Hippocampal formation (tissue), 2 donors: ENCODE data around the gene SMIM35.

Experiments
- DNase-seq, 2 donors: peaks; one replicate each; lab custom pipeline; 2025; lab: John Stamatoyannopoulos, UW

SMIM35 gene

DNA sequence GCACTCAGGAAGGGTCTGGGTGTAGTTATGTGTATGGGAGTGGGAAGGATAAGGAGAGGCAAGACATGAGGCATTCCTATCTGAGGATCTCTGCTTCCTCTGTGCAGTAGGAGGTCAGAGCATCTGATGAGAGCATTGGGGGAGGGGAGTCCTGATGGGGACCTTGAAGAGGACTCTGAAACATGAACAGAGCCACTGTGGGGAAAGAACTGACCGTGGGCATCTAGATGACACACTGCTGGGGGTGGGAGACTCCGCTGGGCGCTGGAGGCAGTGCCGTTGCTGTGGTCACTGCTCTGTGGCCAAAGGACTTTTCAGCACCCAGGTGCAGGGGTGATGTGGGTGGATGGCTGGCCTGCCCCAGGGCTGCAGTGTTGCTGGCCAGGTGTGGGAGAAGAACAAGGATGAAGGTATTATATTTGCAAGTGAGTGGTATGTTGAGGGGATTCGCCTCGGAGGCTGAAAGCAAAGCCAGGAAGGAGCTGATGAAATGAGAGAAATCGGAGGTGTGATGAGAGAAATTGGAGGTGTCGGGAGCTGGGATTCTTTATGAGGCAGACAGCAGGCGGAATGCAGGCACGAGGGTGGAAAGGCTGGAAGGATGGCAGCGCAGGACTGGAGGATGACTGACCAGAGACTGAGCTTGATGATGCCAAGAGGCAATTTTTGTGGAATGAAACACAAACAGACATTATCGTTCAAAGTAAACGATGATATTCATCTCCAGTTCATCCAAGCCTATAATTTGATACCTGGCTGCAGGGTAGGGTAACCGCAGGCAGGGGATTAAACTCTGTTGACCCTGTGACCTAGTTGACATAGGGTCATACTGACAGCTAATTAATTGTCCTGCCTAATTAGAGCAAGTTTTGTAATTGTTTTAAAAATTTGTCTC lies 29.3 kb downstream of the SMIM35 start:
- DNase-seq = no peak

DNA sequence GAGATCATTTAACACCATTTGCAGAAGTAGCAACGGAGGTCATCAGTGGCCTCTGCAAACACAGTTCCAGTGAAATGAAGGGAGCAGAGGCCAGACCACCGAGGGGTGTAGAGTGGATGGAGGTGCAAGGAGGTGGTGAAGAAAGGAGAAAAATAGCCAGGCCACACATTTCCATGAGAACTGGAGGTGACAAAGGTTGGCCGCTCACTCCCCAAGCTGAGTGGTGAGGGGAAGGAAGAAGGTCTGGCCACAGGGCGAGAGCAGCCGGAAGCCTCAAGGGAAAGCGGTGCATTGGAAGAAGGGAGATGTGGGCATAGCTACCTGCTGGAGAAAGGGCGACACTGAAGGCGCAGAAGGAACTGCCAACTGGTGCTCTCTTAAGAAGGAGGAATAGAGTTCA lies 30.0 kb downstream of the SMIM35 start:
- no peak for DNase-seq

DNA sequence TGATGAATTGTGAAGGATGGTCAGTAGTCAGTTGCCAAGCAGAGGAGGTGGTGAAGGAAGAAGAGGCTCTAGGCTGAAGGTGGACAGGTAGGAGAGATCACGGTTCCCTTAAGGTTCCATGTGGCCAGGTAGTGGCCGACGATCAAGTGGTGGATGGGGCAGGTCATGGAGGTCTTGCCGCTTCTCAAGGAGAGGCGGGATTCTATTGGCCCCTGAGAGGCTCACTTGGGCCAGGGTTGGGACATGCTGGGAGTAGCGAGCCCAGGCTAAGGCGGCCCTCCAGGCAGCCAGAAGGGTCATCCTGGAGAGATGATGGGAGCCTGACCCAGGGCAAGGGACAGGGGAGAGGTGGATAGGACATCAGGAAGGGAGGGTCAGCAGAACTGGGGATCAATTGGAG lies 30.8 kb downstream of the SMIM35 start:
- no peak for DNase-seq

DNA sequence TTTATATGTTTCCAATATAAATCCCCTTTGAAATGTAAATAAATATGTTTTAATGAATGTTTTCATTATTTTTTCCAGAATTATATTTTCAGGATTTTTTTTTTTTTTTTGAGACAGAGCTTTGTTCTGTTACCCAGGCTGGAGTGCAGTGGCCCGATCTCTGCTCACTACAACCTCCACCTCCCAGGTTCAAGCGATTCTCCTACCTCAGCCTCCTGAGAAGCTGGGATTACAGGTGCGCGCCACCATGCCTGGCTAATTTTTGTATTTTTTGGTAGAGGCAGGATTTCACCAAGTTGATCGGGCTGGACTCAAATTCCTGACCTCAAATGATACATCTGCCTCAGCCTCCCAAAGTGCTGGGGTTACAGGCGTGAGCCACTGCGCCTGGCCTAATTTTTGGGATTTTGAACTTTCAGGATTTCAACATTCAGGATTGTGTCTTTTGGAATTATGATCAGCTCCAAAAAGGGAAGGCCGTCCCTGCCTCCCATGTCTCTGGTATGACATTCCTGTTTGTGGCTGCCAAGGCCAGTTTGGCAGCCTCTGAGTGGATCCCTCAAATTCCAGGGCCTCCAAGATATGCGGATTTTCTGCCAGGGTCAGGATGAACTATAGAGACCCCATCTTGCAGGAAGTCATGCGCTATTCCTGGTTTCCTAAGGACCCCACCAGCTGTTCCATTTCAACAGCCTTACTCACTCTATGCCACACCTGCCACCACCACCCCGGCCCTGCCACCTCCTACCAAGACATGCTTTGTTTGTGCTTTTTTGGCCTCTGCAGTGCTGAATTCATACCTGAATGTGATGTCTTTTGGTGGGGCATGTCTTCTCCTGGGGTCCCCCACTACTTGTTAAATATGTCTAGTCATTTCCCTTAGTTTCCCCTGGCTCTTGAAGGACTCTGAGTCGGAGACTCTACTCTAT lies 31.8 kb downstream of the SMIM35 start:
- DNase-seq = no peak

DNA sequence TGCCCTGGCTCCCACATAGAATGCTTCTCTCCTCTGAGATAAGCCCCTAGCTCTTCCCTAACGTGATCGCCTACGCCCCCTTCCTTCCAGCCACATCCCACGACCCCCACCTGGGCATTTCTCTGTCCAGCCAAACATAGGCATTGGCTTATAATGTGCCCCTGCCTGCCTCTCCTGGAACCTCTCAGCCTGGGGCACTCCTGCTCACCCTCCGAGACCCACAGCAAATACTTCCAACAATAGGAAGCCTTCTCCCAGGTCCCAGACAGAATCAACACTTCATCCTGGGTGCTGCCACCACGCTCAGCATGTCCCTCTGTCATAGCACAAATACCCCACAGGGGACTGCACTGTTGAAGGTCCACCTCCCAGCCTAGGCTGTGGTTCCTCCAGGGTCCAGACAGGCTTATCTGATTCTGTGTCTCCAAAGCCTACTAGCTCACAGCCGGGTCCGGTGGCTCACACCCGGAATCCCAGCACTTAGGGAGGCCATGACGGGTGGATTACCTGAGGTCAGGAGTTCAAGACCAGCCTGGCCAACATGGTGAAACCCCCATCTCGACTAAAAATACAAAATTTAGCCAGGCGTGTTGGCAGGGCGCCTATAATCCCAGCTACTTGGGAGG lies 34.1 kb downstream of the SMIM35 start:
- no peak for DNase-seq

DNA sequence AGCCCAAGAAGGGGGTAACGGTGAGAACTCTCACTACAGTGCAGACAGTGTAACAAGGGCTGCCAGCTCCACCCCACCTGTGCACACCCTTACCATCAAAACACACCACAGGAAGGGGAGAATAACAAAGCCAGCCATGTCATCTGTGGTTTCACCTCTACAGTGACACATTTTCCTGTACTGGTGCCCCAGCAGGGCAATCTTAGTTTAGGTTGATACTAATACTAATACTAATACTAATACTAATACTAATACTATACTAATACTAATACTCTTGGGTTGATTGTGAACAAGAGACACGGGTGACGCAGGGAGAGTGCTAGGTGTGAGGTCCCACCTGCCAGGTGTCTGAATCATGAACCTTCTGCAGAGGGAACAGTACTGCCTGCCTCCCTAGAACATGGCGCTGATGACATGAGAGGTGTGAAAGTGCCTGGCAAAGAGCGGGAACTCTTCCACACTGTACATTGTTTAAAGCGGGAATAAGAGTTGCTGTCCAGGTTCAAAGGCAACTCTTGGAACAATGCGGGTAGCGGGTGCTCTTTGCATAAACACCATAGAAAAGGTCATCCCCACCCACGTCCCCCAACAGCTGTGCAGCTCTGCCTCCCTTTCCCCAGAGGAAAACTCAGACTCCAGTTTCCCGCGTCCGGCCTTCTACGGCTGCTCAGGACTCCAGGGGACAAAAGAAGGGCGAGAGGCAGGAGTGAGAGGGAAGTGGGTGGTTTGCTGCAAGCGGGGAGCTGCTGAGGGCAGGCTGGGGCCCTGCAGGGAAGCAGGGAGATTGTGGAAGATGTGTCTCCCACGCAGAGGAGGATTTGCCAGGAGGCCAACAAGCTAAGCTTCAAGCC lies 34.9 kb downstream of the SMIM35 start:
- no peak for DNase-seq

DNA sequence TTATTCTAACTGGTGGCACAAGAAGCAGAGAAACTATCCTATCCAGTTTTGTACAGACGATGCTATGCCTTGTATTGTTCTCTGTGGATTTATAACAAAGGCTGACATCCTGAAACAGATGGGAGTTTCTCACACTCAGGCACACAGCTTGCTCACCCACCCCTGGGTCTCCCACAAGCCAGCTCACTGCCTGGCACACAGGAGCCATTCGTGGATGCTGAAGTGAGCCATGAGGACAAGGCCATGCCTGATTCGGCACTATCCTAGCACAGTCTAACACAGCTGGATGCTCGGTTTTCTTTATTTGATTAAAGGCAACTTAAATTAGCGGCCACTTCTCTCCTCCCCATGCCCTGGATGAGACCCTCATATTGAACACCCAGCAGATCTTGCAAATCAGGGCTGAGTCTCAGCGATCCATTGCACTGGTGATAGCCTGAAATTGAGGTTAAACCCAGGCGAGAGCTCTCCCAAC lies 35.6 kb downstream of the SMIM35 start:
- peak in 1 of 2 donors; percentile 9 for DNase-seq

DNA sequence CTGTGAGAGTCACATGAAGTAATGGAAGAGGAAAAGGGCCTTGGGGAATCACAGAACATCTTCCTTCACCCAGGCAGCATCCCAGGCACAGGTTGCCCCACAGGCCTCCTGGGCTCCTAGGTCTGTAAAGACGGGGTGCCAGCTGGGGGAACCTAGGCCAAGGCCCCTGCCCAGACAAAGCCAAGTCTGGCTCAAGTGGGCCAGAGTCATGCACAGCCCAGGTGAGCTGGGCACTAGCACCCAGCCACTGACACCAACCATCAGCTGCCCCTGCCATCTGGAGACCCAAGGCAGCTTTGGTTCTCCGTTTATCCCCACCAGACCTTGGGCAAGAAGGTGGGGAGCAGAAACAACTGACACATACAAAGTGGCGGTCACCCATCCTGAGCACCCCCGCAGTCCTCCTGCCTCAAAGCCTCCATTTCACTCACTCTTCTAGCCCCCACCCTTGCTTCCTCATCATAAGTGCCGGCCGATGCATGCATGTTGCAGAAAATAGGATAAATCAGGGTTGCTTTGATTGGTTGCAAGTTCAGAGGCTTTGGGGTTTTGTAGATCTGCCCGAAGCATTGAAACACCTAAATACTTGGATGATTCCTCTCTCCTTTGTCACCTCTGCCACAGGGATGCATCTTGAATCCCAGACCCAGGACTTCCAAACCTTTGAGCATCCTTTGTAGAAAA lies 36.4 kb downstream of the SMIM35 start:
- no peak for DNase-seq

DNA sequence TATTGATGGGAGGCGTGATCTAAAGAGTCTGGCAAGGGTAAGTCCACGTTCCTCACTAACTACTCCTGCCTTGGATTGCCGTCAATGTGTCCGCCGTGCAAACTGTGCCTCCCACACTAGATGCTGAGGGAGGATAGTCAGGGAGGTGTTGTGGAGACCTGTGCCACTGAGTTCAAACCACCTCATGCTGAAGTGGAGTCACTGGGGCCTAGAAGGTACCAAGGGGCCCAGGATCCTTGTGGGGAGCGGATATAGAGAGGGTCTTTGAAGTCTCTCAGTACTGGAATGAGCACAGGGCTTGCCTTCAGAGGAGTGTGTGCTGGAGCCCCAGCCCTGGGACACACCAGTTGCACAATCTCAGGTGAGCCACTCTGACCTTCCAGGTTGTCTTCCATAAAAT lies 37.0 kb downstream of the SMIM35 start:
- DNase-seq = no peak

DNA sequence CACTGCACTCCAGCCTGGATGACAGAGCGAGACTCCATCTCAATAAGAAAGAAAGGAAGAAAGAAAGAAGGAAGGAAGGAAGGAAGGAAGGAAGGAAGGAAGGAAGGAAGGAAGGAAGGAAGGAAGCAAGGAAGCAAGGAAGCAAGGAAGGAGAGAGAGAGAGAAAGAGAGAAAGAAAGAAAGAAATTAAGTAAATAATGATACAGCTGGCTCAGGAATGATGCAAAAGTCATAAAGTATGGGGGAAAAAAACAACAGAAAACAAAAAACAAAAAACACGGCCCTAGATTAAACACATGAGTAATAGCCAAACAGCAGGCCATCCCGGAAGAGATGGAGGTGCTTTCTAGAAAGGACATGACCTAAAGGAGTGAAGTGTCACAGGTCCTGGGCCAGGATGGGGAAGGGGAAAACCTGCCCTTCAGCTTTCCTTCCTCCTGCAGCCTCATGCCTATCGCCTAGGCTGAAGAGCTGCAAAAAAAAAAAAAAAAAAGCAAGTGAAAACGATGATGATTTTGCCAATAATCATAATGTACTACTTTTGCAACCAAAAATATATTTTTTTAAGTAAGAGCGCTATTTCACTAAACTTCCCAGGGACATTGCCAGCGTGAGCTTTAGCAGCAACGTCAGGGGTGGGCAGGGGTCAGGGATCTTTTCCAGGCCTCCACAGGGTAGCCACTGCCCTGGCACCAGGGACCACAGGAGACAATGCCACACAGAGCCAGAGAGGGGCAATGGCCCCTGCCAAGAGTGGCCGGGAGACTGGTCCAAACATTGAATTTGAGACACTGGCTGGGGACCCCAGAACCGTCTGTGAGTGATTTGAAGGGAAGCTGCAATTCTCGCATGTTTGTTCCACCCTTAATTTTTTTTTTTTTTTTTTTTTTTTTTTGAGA lies 38.0 kb downstream of the SMIM35 start:
- no peak for DNase-seq

DNA sequence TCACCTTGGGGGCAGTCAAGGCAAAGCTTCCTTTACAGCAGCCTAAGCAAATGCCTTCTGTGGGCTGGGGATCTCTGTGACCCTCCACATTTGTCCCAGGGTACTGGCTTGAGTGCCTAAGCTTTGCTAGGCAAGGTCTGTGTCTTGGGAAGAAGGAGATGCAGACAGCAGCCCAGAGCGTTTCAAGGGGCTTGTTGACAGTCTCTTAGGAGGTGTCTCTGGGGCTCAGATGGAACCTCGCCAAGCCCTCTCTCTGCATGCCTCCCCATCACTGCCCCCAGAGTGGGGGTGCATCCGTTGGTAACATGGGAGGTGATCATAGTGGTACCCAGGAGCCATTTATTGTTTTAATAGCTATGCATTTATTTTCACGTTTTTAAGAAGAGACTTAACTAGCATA lies 39.0 kb downstream of the SMIM35 start:
- no peak for DNase-seq

DNA sequence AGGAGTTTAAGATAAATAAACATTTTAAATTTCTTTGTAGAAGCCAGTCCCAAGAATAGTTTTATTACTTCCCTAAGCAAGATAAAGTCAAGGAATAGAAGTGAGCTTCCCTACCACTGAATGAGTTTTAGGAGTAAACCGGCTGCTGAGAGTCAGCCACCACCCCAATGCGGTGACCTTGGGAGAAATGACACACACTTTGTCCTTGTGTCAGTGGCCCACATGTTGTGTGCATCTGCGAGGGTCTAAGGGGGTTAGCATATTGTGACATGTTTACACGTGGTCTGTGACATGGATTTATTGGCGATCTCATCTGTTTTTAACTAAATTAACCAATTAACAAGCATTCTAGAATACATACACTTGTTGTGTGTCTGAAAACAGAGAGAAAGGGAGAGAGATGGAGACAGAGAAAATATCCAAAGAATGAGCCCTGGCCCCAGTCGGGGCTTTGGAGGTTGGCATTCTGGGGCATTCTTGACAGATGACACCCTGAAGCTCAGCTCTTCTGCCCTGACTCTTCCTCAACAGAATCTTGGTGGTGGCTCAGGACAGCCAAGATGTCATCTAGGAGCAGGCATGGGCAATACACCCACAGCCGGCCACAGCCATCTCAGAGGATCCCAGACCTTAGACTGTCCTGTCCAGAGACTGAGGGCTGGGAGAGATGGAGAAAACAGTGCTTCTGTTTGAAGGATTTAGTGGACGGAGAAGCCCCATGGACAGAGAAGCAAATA lies 39.6 kb downstream of the SMIM35 start:
- DNase-seq = no peak

DNA sequence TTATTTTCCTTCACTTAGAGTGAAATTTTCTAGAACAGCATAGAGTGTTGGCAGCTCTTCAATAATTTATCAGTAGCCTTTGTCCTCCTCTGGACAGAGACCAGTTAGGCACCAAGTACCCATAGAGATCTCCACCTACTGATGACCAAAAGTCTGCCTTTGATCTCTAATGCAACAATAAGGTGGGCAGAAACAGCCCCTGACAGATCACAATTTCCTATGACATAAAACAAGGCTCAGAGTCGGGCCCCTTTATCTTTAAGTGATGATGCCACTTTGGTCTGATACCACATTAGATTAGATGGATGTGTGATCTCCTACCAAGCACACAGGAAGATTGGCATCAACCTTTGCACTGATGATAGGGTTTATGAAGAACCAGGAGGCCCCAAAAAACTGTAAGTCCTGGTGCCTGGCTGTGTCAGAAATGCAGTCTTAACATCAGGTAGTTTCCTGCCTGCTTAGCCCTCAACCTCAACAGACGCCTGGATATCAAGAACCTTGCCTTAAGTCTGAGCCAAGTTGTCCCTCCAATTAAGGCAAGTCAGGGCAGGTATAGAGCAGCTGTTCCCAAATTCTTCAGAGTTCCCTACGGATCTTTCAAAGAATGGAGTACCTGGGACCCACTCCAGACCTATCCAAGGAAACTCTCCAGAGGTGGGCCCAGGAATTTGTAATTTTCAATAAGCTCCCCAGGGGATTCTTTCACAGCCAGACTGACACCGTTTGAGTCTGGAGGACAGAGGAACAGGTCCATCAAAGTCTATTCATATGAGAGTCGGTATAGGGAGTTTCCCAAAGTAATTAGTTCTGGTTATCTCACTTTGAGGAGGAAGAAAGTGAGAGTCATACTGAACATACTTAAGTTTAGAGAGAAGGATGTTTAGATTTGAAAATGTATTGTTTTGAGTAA lies 40.5 kb downstream of the SMIM35 start:
- peak in 1 of 2 donors; percentile 24 for DNase-seq

DNA sequence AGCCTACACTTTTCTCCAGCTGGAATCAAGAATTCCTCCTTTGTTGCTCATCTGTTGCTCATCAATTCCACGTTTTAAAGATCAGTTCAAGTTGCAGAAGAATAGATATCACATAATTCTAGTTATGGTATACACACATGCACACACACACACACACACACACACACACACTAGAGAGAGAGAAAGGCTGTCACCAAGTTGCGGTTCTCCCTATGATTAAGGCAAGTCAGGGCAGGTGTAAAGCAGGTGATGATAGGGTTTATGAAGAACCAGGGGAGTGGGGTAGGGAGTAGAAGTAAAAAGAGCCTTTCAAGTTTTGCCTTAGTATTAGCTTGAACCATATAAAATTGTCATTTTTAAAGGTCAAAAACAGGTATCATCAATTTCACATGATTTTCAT lies 41.6 kb downstream of the SMIM35 start:
- DNase-seq = no peak

DNA sequence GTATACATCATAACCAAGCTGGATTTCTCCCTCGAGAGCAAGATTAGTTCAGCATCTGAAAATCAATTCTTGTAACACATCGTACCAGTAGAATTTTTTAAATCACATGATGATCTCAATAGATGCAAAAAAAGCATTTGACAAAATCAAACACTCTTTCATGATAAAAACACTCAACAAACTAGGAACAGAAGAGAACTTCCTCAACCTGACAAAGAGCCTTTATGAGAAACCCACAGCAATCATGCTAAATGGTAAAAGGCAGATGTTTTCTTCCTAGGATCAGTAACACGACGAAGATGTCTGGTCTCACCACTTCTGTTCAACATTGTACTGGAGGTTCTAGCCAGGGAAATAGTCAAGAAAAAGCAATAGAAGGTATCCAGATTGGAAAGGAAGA lies 44.0 kb downstream of the SMIM35 start:
- no peak for DNase-seq

DNA sequence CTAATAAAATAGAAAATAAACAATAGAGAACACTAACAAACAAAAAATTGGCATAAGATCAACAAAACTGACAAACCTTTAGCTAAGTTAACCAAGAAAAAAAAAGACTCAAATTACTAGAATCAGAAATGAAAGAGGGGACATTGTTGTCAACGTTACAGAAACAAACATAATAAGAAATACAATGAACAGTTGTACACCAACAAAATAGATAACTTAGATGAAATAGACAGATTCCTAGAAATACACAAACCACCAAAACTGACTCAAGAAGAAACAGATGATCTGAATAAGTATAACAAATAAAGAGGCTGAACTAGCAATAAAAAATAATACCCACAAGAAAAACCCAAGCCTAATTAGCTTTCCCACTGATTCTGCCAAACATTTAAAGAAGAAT lies 44.6 kb downstream of the SMIM35 start:
- DNase-seq = no peak

DNA sequence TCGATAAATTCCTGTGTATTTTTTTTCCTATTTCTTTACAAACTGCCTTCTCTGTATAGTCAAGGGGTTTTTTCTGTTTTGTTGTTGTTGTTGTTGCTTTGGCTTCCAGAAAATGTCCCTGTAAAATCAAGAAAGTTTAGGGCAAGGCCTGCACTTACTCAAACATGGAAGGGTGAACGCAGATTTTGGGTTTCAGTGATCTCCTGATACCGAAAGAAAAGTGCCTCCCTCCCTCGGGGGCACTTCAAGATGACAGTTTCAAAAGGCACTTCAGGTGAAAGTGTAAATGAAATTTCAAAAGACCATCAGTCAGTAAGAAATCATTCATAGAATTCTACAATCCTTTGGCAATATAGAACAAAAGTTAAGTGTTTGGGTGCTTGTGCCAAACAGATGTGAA lies 53.3 kb downstream of the SMIM35 start:
- no peak for DNase-seq

DNA sequence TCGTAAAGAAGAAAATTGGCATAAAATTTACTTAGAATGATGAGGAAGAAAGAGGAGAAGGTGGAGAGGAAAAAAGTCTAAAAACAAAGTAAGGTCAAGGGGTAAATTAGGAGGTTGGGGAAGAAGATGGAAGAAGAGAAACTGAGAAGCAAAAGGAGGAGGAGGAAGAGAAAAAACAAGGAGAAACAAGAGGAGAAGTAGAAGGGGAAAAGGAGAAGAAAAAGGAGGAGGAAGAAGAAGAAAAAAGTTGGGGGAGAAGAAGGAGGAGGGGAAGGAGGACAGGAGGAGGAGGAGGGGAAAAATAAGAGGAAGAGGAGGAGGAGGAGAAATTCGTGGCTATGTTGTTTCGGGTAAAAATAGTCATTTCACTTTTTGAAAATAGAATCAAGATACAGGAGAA lies 58.1 kb downstream of the SMIM35 start:
- DNase-seq = no peak
